Heart left ventricle (tissue), 16 donors: ENCODE results near the gene CPSF2. TPM values are rescaled to one million over a fixed set of nuclear protein-coding genes. Genes with fewer than 3 reads are reported as not detected.

Source experiments
- ATAC-seq, 4 donors: fragments of 200-7000 bp; cut with Tn5 transposase; one replicate each; pipeline ENCODE4 v1.9.1; 2020 to 2022; ENCODE audit warnings: moderate library complexity in 4 of 4, mild to moderate bottlenecking in 3 of 4, moderate number of reproducible peaks in 1 of 4
- DNase-seq, 5 donors: peaks; one replicate each; pipeline ENCODE4 v3.0.0-alpha.2; 2020
- H3K27ac ChIP-seq, 12 donors: fragments of 200-600 bp; sonication (generic) in 4 of 12; one replicate each; pipeline versions ENCODE4 v1.5.0 to v1.8.0; 2016 to 2022; ENCODE audit warnings: mild to moderate bottlenecking in 2 of 12
- H3K27me3 ChIP-seq, 9 donors: fragments of 200-600 bp; sonication (generic) in 2 of 9; one replicate each; pipeline versions ENCODE4 v1.5.1 to v1.8.0; 2016 to 2022; ENCODE audit warnings: mild to moderate bottlenecking in 3 of 9
- H3K36me3 ChIP-seq, 9 donors: fragments of 200-600 bp; sonication (generic) in 2 of 9; one replicate each; pipeline versions ENCODE4 v1.5.0 to v1.8.0; 2018 to 2022; ENCODE audit warnings: mild to moderate bottlenecking in 2 of 9
- H3K4me1 ChIP-seq, 12 donors: fragments of 200-600 bp; sonication (generic) in 4 of 12; one replicate each; pipeline versions ENCODE4 v1.5.0 to v1.8.0; 2016 to 2022; ENCODE audit warnings: mild to moderate bottlenecking in 3 of 12
- H3K4me3 ChIP-seq, 12 donors: fragments of 200-600 bp; sonication (generic) in 4 of 12; one replicate each; pipeline versions ENCODE4 v1.5.0 to v1.8.0; 2017 to 2022; ENCODE audit warnings: mild to moderate bottlenecking in 9 of 12, moderate library complexity in 4 of 12
- H3K9me3 ChIP-seq, 12 donors: fragments of 200-600 bp; sonication (generic) in 4 of 12; one replicate each; pipeline versions ENCODE4 v1.5.0 to v1.8.0; 2016 to 2022; ENCODE audit warnings: mild to moderate bottlenecking in 1 of 12
- POLR2A ChIP-seq, 2 donors: fragments of 450-650 bp; IDR thresholded peaks; one replicate each; pipeline ENCODE4 v1.6.1; 2017; ENCODE audit warnings: antibody characterized with exemption in 2 of 2, mild to moderate bottlenecking in 2 of 2, moderate library complexity in 2 of 2
- WGBS, 4 donors: extraction: QIAGEN DNeasy Blood & Tissue Kit in 2 of 4; methylation state at CpG; one replicate each; pipeline versions ENCODE4 v1.1.5 to v1.1.7; 2013 to 2018; 5-methylcytosine and 5-hydroxymethylcytosine counted together
- intact Hi-C, 10 donors: fragments of 100-400 bp; cut with DNase I; formaldehyde crosslinking; loops; one replicate each; pipeline versions ENCODE4 v1.11.1 to v1.14.2; 2022
- polyA plus RNA-seq, 2 donors: library from polyadenylated mRNA; stranded (reverse); fragments of 200-250 nt; gene quantifications; one replicate each; pipeline ENCODE4 v1.2.3, GENCODE V29; 2013
- total RNA-seq, 9 donors: library from RNA; depleted of rRNA in 2 of 9; stranded (reverse); fragments of >200 nt in 2 of 9; fragmentation: NEBNext Ultra II Directional in 3 of 9; extraction: Animal tissue kit (Norgen Biotek cat#: 25700) in 3 of 9; gene quantifications; one replicate each; pipeline versions ENCODE4 v1.1.0 to v1.2.4, GENCODE V29; 2016 to 2023
- TF ChIP-seq, protein P1 (sequence below), 12 donors: fragments of 200-600 bp; sonication (generic) in 4 of 12; IDR thresholded peaks; one replicate each; pipeline versions ENCODE4 v1.5.0 to v1.8.0; 2018 to 2022; ENCODE audit warnings: antibody characterized with exemption in 12 of 12, mild to moderate bottlenecking in 5 of 12
- donor health status: ischemic (EF 13 %, LVEDD 7.1; RV severe dilation, severe dysfunction).
- donor health status: healthy with polysubstance abuse.
- donor health status: DM: no; HTN: yes; CAD: no.
- donor health status: DM: no; HTN: no; CAD: no.
- donor health status: ischemic (EF 25% LVEDD 6.9; RV normal size, moderate dysfunction).
- donor health status: ischemic (EF 25% LVEDD 5.7; RV mildly dilated, moderate dysfunction).
- donor health status: healthy.
- donor health status: DM: yes; HTN: yes; CAD: no.
- donor health status: ischemic (EF 35%, LVEDD 5.7; RV mildly dilated, moderate dysfunction).
- donor health status: nonischemic (EF 11% LVEDD 7.7; RV severe dilation, severe dysfunction).
- donor health status: DM: yes; HTN: yes; CAD: no.
- donor health status: PGD.
- donor health status: ischemic (EF 29% LVEDD 5.4; RV normal size, mild dysfunction).
- donor health status: nonischemic (EF 23%, LVEDD 6.1; RV moderate dilation, normal function).

The CPSF2 gene
- total and polyA plus RNA-seq, 11 donors = 4.8 to 51.7 (median 40.6) TPM

DNA sequence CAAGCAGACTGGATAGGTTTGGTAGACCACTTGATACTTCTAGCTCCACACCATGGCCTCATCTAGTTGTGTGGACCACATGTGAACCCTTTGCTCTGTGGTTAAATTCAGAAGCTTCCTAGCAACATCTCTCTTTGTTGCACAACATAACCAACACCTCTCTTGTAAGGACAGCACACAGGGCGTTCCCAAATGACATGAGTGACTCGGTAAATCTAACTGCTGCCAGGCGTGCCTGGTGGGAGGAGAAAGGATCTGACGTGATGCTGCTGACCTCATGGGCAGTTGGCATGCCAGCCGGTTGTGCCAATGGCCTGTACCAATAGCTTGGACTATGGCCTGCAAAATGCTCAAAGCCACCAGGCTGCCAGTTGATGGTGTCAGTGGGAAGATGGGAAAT lies 93.8 kb downstream of the CPSF2 start:
- no peak for TF ChIP-seq POLR2A (IDR thresholded peaks at IDR 0.05)
- TF ChIP-seq, protein P1, sequence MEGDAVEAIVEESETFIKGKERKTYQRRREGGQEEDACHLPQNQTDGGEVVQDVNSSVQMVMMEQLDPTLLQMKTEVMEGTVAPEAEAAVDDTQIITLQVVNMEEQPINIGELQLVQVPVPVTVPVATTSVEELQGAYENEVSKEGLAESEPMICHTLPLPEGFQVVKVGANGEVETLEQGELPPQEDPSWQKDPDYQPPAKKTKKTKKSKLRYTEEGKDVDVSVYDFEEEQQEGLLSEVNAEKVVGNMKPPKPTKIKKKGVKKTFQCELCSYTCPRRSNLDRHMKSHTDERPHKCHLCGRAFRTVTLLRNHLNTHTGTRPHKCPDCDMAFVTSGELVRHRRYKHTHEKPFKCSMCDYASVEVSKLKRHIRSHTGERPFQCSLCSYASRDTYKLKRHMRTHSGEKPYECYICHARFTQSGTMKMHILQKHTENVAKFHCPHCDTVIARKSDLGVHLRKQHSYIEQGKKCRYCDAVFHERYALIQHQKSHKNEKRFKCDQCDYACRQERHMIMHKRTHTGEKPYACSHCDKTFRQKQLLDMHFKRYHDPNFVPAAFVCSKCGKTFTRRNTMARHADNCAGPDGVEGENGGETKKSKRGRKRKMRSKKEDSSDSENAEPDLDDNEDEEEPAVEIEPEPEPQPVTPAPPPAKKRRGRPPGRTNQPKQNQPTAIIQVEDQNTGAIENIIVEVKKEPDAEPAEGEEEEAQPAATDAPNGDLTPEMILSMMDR (IDR thresholded peaks at IDR 0.05) = no peak
- Histone ChIP-seq H3K9me3 (no peaks in the 10 kb centered on the region), H3K4me3 (no peak overlapping the region), H3K4me1 (no peaks in the 10 kb centered on the region), H3K27me3 (no peaks in the 10 kb centered on the region), H3K36me3 (no peaks in the 10 kb centered on the region), H3K27ac (no peak overlapping the region)
- ATAC-seq = peak in 1 of 4 donors; percentile 15
- 66 to 83% (median 76%) methylated on average over 5 of the region's 5 CpGs for WGBS, 4 donors
- intact Hi-C loops = no loop called here
- no peak for DNase-seq

DNA sequence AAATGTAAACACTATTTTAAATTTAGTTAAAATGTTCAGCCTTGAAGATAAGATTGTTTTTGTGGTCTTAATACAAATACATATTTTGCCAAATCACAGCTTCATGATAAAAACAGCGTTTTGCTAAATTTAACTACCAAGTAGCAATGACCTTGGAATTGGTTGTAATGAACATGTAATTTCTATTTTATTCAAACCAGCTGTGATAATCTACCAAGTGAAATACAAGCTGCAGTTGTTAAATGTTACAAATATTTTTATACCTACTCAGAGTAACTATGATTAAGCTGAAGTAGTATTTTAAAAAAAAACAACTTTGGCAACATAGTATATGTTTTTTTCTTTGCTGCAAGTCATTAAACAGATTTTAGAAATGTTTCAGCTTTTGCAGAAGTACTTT lies 96.2 kb downstream of the CPSF2 start:
- ATAC-seq = no peak
- no peak for TF ChIP-seq POLR2A (IDR thresholded peaks at IDR 0.05)
- TF ChIP-seq, protein P1 (IDR thresholded peaks at IDR 0.05) = no peak
- H3K4me3 ChIP-seq = no peak overlapping the region
- peaks cover 0 to 1% (median 0%) of the 10 kb centered on the region in 12 donors for H3K4me1 ChIP-seq
- H3K36me3 ChIP-seq = no peaks in the 10 kb centered on the region
- H3K27me3 ChIP-seq = no peaks in the 10 kb centered on the region
- intact Hi-C loops = no loop called here
- DNase-seq = no peak
- no peaks in the 10 kb centered on the region for H3K9me3 ChIP-seq
- 22 to 57% (median 44%) methylated on average over 1 of the region's 1 CpG for WGBS, 4 donors
- H3K27ac ChIP-seq = no peak overlapping the region

Other genes with a start within 250 kb of the CPSF2 start
- gene FBLN5, start 174.3 kb upstream of the CPSF2 start, total RNA-seq = 100 to 1,000 TPM in 1 of 9 donors, 10 to 100 TPM in 8; 26.6 to 129 (median 40.3) TPM
- 10 to 100 TPM; 26.0 to 33.3 TPM for gene FBLN5, start 174.3 kb upstream of the CPSF2 start, polyA plus RNA-seq
- 10 to 100 TPM; 24.7 to 68.6 (median 55.4) TPM for gene TRIP11, start 81.9 kb upstream of the CPSF2 start, total RNA-seq
- gene TRIP11, start 81.9 kb upstream of the CPSF2 start, polyA plus RNA-seq = 1 to 10 TPM; 4.8 to 8.5 TPM
- gene ATXN3, start 15.4 kb upstream of the CPSF2 start, total RNA-seq = 10 to 100 TPM; 11.0 to 27.1 (median 16.3) TPM
- 10 to 100 TPM in 1 of 2 donors, 1 to 10 TPM in 1; 10.0 to 10.6 TPM for gene ATXN3, start 15.4 kb upstream of the CPSF2 start, polyA plus RNA-seq
- gene NDUFB1, start 263 bp upstream of the CPSF2 start, total RNA-seq = 1,000 to 10,000 TPM in 2 of 9 donors, 100 to 1,000 TPM in 7; 295 to 1,551 (median 438) TPM
- gene NDUFB1, start 263 bp upstream of the CPSF2 start, polyA plus RNA-seq = 1,000 to 10,000 TPM in 1 of 2 donors, 100 to 1,000 TPM in 1; 719 to 4,751 TPM
- gene SLC24A4, start 201.2 kb downstream of the CPSF2 start, total RNA-seq = 1 to 10 TPM in 1 of 9 donors, under 1 TPM in 8; 0.05 to 1.6 (median 0.24) TPM
- under 1 TPM; 0.08 to 0.19 TPM for gene SLC24A4, start 201.2 kb downstream of the CPSF2 start, polyA plus RNA-seq